Central memory CD4-positive, alpha-beta T cell (primary cell): ENCODE measurements around the gene TSNAXIP1.
A peak's percentile ranks its signal among the peaks of the same experiment; 100 is the strongest.
"Not testable (repeated sequence)": the region's sequence is repeated elsewhere in the genome, so short reads cannot be mapped to it uniquely, and the experiment has no call there.

Source experiments
- DNase-seq: peaks from one replicate; pipeline ENCODE4 v3.0.0; 2022

The TSNAXIP1 gene

GRCh38 chr16:67861877-67862276 is 55.2 kb downstream of the TSNAXIP1 start:
- DNase-seq = no peak

- DNase-seq = no peak
Measured at GRCh38 chr16:67862623-67863583, 56.2 kb downstream of the TSNAXIP1 start.

GRCh38 chr16:67864044-67864443 is 57.4 kb downstream of the TSNAXIP1 start:
- DNase-seq = not testable (repeated sequence)

- DNase-seq = no peak
Measured at GRCh38 chr16:67864594-67864993, 57.9 kb downstream of the TSNAXIP1 start.

- DNase-seq = no peak
Measured at GRCh38 chr16:67865318-67865717, 58.6 kb downstream of the TSNAXIP1 start.

GRCh38 chr16:67868290-67868689 is 61.6 kb downstream of the TSNAXIP1 start:
- DNase-seq = no peak

- DNase-seq = no peak
Measured at GRCh38 chr16:67869653-67870052, 63.0 kb downstream of the TSNAXIP1 start.

GRCh38 chr16:67871256-67871655 is 64.6 kb downstream of the TSNAXIP1 start:
- no peak for DNase-seq

GRCh38 chr16:67872131-67872630 is 65.5 kb downstream of the TSNAXIP1 start:
- no peak for DNase-seq

GRCh38 chr16:67872631-67873434 is 66.1 kb downstream of the TSNAXIP1 start, which contains the start of gene EDC4:
EDC4 (plus strand) TSS chr16:67873052; CDS start chr16:67873262, 210 bp downstream.
- DNase-seq = peak; percentile 81

- no peak for DNase-seq
Measured at GRCh38 chr16:67873435-67874370, 67.0 kb downstream of the TSNAXIP1 start.

- DNase-seq = no peak
Measured at GRCh38 chr16:67874372-67874771, 67.7 kb downstream of the TSNAXIP1 start.

- no peak for DNase-seq
Measured at GRCh38 chr16:67877064-67877463, 70.4 kb downstream of the TSNAXIP1 start.
